Thoracic aorta (tissue), 2 donors: Measurements from ENCODE around the gene MSH2. TPM values are rescaled to one million over a fixed set of nuclear protein-coding genes. Genes with fewer than 3 reads are reported as not detected.
"Not testable (repeated sequence)": the region's sequence is repeated elsewhere in the genome, so short reads cannot be mapped to it uniquely, and the experiment has no call there.

Source experiments
- ATAC-seq: fragments of 150-250 bp; one replicate; pipeline ENCODE4 v1.8.0; 2017; ENCODE audit warnings: low read depth; ENCODE audit not compliant: insufficient number of reproducible peaks, low FRiP score
- DNase-seq: peaks from one replicate; pipeline ENCODE4 v3.0.0-alpha.2; 2020; ENCODE audit warnings: low spot score
- H3K27ac ChIP-seq, 2 donors: fragments of 200-600 bp; sonication (generic); 1 replicate in 1 of 2; 2 replicates in 1 of 2; pipeline ENCODE4 v1.5.1; 2016; ENCODE audit warnings: mild to moderate bottlenecking in 2 of 2, moderate library complexity in 2 of 2
- H3K27me3 ChIP-seq: fragments of 200-600 bp; sonication (generic); replicated peaks from 2 replicates; pipeline ENCODE4 v1.6.0; 2016; ENCODE audit warnings: mild to moderate bottlenecking; ENCODE audit not compliant: insufficient read depth
- H3K36me3 ChIP-seq: fragments of 200-600 bp; sonication (generic); one replicate; pipeline ENCODE4 v1.5.1; 2016
- H3K4me1 ChIP-seq, 2 donors: fragments of 200-600 bp; sonication (generic); 1 replicate in 1 of 2; 2 replicates in 1 of 2; pipeline versions ENCODE4 v1.5.1 to v1.6.0; 2016; ENCODE audit warnings: low read depth in 2 of 2, mild to moderate bottlenecking in 1 of 2; ENCODE audit not compliant: control insufficient read depth in 1 of 2
- H3K4me3 ChIP-seq: fragments of 200-600 bp; sonication (generic); 2 replicates; pipeline ENCODE4 v1.5.1; 2016; ENCODE audit warnings: mild to moderate bottlenecking
- H3K9me3 ChIP-seq: fragments of 200-600 bp; sonication (generic); 2 replicates; pipeline ENCODE4 v1.5.1; 2016
- total RNA-seq, 2 donors: library from RNA; depleted of rRNA; stranded (reverse); fragments of >200 nt; gene quantifications; one replicate each; pipeline versions ENCODE4 v1.1.0 to v1.2.3, GENCODE V29; 2016
- TF ChIP-seq, protein P1 (sequence below): fragments of 200-600 bp; sonication (generic); IDR thresholded peaks from one replicate; pipeline ENCODE4 v1.5.1; 2019; ENCODE audit warnings: antibody characterized with exemption

MSH2 gene
- total RNA-seq, 2 donors from 2014 or later = 4.7 to 9.6 TPM

DNA sequence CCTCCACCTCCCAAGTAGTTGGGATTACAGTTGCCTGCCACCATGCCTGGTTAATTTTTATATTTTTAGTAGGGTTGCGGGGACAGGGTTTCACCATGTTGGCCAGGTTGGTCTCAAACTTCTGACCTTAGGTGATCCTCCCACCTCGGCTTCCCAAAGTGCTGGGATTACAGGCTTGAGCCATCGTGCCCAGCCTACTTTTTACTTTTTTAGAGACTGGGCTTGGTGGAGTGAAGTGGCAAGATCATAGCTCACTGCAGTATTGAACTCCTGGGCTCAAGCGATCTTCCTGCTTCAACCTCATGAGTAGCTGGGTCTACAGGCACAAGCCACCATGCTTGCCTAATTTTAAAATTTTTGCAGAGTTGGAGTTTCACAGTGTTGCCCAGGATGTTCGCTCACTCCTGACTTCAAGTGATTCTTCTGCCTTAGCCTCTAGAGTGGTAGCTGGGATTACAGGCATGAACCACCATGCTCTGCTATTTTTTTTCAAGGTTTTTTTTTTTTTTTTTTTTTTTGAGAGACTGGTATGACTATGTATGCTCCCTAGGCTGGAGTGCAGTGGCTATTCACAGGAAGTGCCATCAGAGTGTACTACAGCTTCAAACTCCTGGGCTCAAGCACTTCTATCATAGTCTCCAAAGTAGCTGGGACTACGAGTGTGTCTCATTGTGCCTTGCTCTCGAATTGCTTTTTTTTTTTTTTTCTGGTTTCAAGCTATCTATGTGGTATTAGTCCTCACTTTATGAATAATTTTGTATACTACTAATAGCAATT, 11.9 kb downstream of the MSH2 start:
- Histone ChIP-seq H3K27ac (no peak overlapping the region), H3K4me3 (no peak overlapping the region), H3K36me3 (peaks cover 6% of the 10 kb centered on the region), H3K9me3 (no peaks in the 10 kb centered on the region), H3K27me3 (no peaks in the 10 kb centered on the region), H3K4me1 (no peaks in the 10 kb centered on the region)
- ATAC-seq (no peak), DNase-seq (no peak)
- TF ChIP-seq, protein P1, sequence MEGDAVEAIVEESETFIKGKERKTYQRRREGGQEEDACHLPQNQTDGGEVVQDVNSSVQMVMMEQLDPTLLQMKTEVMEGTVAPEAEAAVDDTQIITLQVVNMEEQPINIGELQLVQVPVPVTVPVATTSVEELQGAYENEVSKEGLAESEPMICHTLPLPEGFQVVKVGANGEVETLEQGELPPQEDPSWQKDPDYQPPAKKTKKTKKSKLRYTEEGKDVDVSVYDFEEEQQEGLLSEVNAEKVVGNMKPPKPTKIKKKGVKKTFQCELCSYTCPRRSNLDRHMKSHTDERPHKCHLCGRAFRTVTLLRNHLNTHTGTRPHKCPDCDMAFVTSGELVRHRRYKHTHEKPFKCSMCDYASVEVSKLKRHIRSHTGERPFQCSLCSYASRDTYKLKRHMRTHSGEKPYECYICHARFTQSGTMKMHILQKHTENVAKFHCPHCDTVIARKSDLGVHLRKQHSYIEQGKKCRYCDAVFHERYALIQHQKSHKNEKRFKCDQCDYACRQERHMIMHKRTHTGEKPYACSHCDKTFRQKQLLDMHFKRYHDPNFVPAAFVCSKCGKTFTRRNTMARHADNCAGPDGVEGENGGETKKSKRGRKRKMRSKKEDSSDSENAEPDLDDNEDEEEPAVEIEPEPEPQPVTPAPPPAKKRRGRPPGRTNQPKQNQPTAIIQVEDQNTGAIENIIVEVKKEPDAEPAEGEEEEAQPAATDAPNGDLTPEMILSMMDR = no peak

GRCh38 chr2:47420214-47420613, 17.3 kb downstream of the MSH2 start:
- TF ChIP-seq, protein P1 = no peak
- Histone ChIP-seq H3K9me3 (no peaks in the 10 kb centered on the region), H3K36me3 (peaks cover 5% of the 10 kb centered on the region), H3K4me3 (no peak overlapping the region), H3K27ac (no peak overlapping the region), H3K4me1 (no peaks in the 10 kb centered on the region), H3K27me3 (no peaks in the 10 kb centered on the region)
- DNase-seq (no peak), ATAC-seq (no peak)

DNA sequence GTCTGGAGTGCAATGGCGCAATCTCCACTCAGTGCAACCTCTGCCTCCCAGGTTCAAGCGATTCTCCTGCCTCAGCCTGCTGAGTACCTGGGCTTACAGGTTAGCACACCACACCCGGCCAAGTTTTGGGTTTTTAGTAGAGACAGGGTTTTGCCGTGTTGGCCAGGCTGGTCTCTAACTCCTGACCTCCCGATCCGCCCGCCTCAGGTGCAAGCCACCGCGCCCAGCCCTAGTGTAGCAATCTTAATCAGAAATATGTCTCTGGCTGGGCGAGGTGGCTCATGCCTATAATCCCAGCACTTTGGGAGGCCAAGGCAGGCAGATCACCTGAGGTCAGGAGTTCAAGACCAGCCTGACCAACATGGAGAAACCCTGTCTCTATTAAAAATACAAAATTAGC, 17.7 kb downstream of the MSH2 start:
- H3K27me3 ChIP-seq, DNase-seq, H3K4me1 ChIP-seq, H3K9me3 ChIP-seq, H3K4me3 ChIP-seq, H3K36me3 ChIP-seq, H3K27ac ChIP-seq, ATAC-seq: not testable (repeated sequence)

DNA sequence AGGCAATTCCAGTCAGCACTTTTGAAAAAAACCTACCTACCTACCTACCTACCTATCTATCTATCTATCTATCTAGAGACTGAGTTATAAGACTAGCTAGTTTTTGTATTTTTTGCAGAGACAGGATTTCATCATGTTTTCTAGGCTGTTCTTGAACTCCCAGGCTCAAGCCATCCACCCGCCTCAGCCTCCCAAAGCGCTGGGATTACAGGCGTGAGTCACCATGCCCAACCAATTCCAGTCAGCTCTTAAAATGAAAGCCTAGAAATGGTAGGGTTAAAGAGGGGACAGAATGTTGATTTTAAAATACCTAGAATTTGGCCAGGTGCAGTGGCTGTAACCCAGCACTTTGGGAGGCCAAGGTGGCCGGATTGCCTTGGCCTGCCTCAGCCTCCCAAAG, 19.1 kb downstream of the MSH2 start:
- DNase-seq (no peak), ATAC-seq (no peak)
- no peaks in the 10 kb centered on the region for H3K4me1 ChIP-seq
- H3K36me3 ChIP-seq = peaks cover 5% of the 10 kb centered on the region
- TF ChIP-seq, protein P1 = no peak
- no peaks in the 10 kb centered on the region for H3K27me3 ChIP-seq
- H3K4me3 ChIP-seq = no peak overlapping the region
- no peak overlapping the region for H3K27ac ChIP-seq
- no peaks in the 10 kb centered on the region for H3K9me3 ChIP-seq

DNA sequence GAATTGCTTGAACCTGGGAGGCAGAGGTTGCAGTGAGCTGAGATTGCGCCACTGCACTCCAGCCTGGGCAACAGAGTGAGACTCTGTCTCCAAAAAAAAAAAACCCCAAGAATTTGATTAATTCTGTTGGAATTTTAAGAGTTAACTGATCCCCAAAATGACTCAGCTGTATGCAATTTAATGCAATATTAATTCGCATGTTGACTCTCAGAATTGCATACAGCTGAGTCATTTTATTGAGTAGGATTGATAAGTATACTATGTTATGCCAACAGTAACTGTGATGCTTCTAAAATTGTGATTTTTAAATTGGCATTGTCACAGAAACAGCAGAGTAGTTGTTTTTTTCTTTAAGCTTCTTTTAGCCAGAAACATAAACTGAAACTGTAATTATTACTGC, 19.6 kb downstream of the MSH2 start:
- Histone ChIP-seq H3K27me3 (no peaks in the 10 kb centered on the region), H3K9me3 (no peaks in the 10 kb centered on the region), H3K36me3 (peaks cover 5% of the 10 kb centered on the region), H3K27ac (no peak overlapping the region), H3K4me1 (no peaks in the 10 kb centered on the region), H3K4me3 (no peak overlapping the region)
- DNase-seq (no peak), ATAC-seq (no peak)
- TF ChIP-seq, protein P1 = no peak

DNA sequence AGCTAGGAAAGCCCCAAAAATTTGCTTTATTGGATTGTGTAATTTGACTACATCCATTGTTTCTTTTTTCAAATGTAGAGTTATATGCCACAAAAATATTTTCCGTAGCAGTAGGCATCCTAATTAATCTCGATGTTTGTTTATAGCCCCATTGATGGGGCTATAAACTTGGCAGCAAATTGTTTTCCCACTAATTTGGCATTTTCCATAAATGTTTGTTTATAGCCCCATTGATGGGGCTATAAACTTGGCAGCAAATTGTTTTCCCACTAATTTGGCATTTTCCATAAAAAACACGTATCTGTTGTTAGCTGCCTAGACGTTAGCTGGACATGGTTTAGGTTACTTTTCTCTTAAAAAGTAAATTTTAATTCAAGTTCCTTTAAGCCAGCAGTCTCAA, 23.8 kb downstream of the MSH2 start:
- TF ChIP-seq, protein P1 = no peak
- H3K27me3 ChIP-seq = no peaks in the 10 kb centered on the region
- DNase-seq (no peak), ATAC-seq (no peak)
- H3K36me3 ChIP-seq = peaks cover 8% of the 10 kb centered on the region
- peaks cover 0 to 6% of the 10 kb centered on the region in 2 donors for H3K4me1 ChIP-seq
- H3K9me3 ChIP-seq = no peaks in the 10 kb centered on the region
- no peak overlapping the region for H3K4me3 ChIP-seq
- H3K27ac ChIP-seq = no peak overlapping the region
